Parathyroid adenoma (tissue), 2 donors: ENCODE data around the gene L1TD1.

ENCODE experiments used
- H2AFZ ChIP-seq: fragments of 300-600 bp; sonication (generic); one replicate; pipeline ENCODE4 v1.7.0; 2017; ENCODE audit warnings: antibody characterized with exemption, mild to moderate bottlenecking
- H3K27ac ChIP-seq: fragments of 300-600 bp; sonication (generic); one replicate; pipeline ENCODE4 v1.7.0; 2017
- H3K27me3 ChIP-seq: fragments of 300-600 bp; sonication (generic); one replicate; pipeline ENCODE4 v1.7.0; 2017; ENCODE audit warnings: low read length; ENCODE audit not compliant: control insufficient read depth, insufficient read depth
- H3K36me3 ChIP-seq: fragments of 300-600 bp; sonication (generic); one replicate; pipeline ENCODE4 v1.7.0; 2017; ENCODE audit warnings: low read length; ENCODE audit not compliant: control insufficient read depth, insufficient read depth
- H3K4me1 ChIP-seq: fragments of 300-600 bp; sonication (generic); one replicate; pipeline ENCODE4 v1.7.0; 2017; ENCODE audit warnings: control low read depth
- H3K4me2 ChIP-seq: fragments of 300-600 bp; sonication (generic); one replicate; pipeline ENCODE4 v1.7.0; 2017; ENCODE audit warnings: low read length
- H3K4me3 ChIP-seq: fragments of 300-600 bp; sonication (generic); one replicate; pipeline ENCODE4 v1.7.0; 2017; ENCODE audit warnings: low read depth, low read length
- H3K79me2 ChIP-seq: fragments of 300-600 bp; sonication (generic); one replicate; pipeline ENCODE4 v1.7.0; 2017; ENCODE audit warnings: control low read depth
- H3K9ac ChIP-seq: fragments of 300-600 bp; sonication (generic); one replicate; pipeline ENCODE4 v1.7.0; 2017; ENCODE audit warnings: mild to moderate bottlenecking
- H3K9me3 ChIP-seq: fragments of 300-600 bp; sonication (generic); one replicate; pipeline ENCODE4 v1.7.0; 2017; ENCODE audit warnings: low read length; ENCODE audit not compliant: control insufficient read depth
- TF ChIP-seq, protein P1 (sequence below): fragments of 300-600 bp; sonication (generic); IDR thresholded peaks from one replicate; pipeline ENCODE4 v1.7.0; 2017; ENCODE audit warnings: antibody characterized with exemption, mild to moderate bottlenecking
- donor health status: primary hyperparathyroidism.

L1TD1 gene

DNA sequence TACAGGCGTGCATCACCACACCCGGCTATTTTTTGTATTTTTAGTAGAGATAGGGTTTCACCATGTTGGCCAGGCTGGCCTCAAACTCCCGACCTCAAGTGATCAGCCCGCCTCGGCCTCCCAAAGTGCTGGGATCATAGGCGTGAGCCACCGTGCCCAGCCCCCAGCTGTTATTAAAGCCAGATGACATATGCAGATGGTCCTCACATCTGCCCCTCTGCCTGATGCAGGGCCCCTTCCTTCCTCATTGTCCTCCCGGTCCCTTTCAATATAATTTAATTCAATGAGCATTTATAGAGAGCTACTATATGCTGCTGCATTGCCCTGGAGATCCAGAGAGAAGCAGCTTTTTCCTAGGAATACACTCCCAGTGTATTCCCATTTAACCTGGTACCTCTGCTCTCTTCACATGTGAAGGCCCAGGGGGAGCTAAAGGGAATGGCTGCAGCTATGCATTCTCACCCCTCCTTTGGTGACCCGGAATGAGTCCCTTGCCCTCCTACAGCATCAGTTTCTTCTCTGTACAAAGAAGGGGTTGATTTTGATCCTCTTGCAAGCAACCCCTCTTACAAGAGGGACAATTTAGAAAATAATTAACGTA, 55.6 kb downstream of the L1TD1 start:
- H3K27ac ChIP-seq: no peak overlapping the region
- no peaks in the 10 kb centered on the region for H3K79me2 ChIP-seq
- H3K9ac ChIP-seq: no peak overlapping the region
- H3K4me1 ChIP-seq: no peaks in the 10 kb centered on the region
- no peaks in the 10 kb centered on the region for H3K27me3 ChIP-seq
- H3K4me3 ChIP-seq: no peak overlapping the region
- no peak overlapping the region for H2AFZ ChIP-seq
- H3K36me3 ChIP-seq: no peaks in the 10 kb centered on the region
- TF ChIP-seq, protein P1, sequence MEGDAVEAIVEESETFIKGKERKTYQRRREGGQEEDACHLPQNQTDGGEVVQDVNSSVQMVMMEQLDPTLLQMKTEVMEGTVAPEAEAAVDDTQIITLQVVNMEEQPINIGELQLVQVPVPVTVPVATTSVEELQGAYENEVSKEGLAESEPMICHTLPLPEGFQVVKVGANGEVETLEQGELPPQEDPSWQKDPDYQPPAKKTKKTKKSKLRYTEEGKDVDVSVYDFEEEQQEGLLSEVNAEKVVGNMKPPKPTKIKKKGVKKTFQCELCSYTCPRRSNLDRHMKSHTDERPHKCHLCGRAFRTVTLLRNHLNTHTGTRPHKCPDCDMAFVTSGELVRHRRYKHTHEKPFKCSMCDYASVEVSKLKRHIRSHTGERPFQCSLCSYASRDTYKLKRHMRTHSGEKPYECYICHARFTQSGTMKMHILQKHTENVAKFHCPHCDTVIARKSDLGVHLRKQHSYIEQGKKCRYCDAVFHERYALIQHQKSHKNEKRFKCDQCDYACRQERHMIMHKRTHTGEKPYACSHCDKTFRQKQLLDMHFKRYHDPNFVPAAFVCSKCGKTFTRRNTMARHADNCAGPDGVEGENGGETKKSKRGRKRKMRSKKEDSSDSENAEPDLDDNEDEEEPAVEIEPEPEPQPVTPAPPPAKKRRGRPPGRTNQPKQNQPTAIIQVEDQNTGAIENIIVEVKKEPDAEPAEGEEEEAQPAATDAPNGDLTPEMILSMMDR: no peak
- H3K4me2 ChIP-seq: no peak overlapping the region
- no peaks in the 10 kb centered on the region for H3K9me3 ChIP-seq

DNA sequence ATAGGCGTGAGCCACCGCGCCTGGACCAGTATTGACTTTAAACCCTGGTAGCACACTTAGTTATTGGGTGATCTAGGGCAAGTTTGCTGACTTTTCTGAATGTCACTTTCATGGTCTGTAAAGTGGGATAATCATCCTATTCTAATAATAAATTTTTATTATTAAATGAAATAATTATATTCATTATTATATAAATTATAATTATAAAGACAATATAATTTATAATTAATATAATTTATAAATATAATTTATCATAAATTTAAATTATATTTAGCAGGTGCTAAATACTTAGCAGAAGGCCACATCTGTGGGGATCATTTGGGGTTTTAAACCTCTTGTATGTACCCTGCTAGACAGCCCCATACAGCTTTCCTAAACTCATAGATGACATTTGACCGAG, 64.9 kb downstream of the L1TD1 start:
- no peaks in the 10 kb centered on the region for H3K79me2 ChIP-seq

DNA sequence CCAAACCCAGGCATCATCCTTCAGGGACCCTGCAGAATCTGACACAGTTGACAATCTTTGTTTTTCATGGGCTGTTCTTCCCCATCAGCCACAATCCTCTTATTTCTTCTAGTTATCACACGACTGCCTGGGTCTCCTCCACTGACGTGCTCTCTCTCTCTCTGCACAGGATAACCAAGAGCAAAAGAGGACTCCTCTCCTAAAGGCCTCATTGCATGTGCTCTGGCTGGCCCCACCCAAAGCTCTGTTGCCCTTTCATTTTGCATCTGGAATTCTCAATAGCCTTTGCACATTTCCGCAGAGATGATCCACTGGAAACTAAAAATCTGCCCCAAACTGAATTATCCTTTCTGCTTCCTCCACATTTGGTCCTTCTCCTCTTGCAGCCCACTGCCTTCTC, 66.0 kb downstream of the L1TD1 start:
- no peak overlapping the region for H3K27ac ChIP-seq
- no peak overlapping the region for H3K4me3 ChIP-seq
- no peaks in the 10 kb centered on the region for H3K4me1 ChIP-seq
- no peak overlapping the region for H3K9ac ChIP-seq
- H3K4me2 ChIP-seq: no peak overlapping the region
- no peaks in the 10 kb centered on the region for H3K9me3 ChIP-seq
- no peaks in the 10 kb centered on the region for H3K36me3 ChIP-seq
- no peak overlapping the region for H2AFZ ChIP-seq
- no peaks in the 10 kb centered on the region for H3K27me3 ChIP-seq
- TF ChIP-seq, protein P1: no peak
- no peaks in the 10 kb centered on the region for H3K79me2 ChIP-seq

More for the DNA sequence above, 64.9 kb downstream of the L1TD1 start:
- Histone ChIP-seq H3K4me1 (no peaks in the 10 kb centered on the region), H3K27me3 (no peaks in the 10 kb centered on the region), H3K4me2 (no peak overlapping the region), H3K9me3 (no peaks in the 10 kb centered on the region), H3K27ac (no peak overlapping the region), H3K36me3 (no peaks in the 10 kb centered on the region), H3K9ac (no peak overlapping the region), H3K4me3 (no peak overlapping the region), H2AFZ (no peak overlapping the region)
- TF ChIP-seq, protein P1: no peak
